Measurements from ENCODE around the gene SHC4.

The SHC4 gene

GRCh38 chr15:48939648-48940047 is 24.1 kb downstream of the SHC4 start:
- no peak overlapping the region for H3K4me2 ChIP-seq
- no peak overlapping the region for H3K27ac ChIP-seq
- no peaks in the 10 kb centered on the region for H3K27me3 ChIP-seq
- no peaks in the 10 kb centered on the region for H4K20me1 ChIP-seq
- peaks cover 0 to 3% (median under 1%) of the 10 kb centered on the region in 10 experiments; a peak in 4 of 20 replicates for H3K4me1 ChIP-seq
- H3K4me3 ChIP-seq = no peak overlapping the region
- no peak for TF ChIP-seq Cebpa-rat (IDR thresholded peaks at IDR 0.05)
- no peaks in the 10 kb centered on the region for H3K36me3 ChIP-seq
- peaks cover 0 to 5% (median 0%) of the 10 kb centered on the region in 11 experiments; a peak in 1 of 22 replicates for H3K9me3 ChIP-seq (replicated peaks in 1 of 11)
- H3K9ac ChIP-seq = no peak overlapping the region

- Histone ChIP-seq H3K4me3 (no peak overlapping the region), H4K20me1 (no peaks in the 10 kb centered on the region), H3K9me3 (replicated peaks in 1 of 11) (no peaks in the 10 kb centered on the region), H3K27me3 (no peaks in the 10 kb centered on the region), H3K4me2 (no peak overlapping the region), H3K36me3 (no peaks in the 10 kb centered on the region), H3K9ac (no peak overlapping the region), H3K27ac (no peak overlapping the region), H3K4me1 (no peaks in the 10 kb centered on the region)
- TF ChIP-seq Cebpa-rat (IDR thresholded peaks at IDR 0.05) = no peak
Observed at GRCh38 chr15:48937886-48938285, 25.8 kb downstream of the SHC4 start.

DNA sequence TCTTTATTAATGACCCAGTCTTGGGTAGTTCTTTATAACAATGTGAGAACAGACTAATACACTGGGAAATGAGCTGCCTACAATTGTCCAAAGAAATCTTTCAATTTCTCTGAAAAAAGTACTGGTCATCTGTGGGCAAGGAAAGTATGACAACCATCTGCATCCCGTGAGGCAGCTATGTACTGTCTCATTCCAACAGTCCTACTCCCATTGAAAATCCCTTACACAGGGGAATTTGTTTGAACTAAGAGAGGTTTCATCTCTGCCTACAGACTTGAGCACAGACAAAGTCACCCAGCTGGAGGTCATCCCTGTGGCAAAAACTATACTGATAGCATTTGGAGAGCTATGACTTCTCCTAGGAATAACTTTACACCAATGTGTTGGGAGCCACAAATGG is 27.1 kb downstream of the SHC4 start:
- no peaks in the 10 kb centered on the region for H3K9me3 ChIP-seq (replicated peaks in 1 of 11)
- H3K36me3 ChIP-seq = no peaks in the 10 kb centered on the region
- no peak overlapping the region for H3K4me3 ChIP-seq
- H3K4me1 ChIP-seq = no peaks in the 10 kb centered on the region
- H3K9ac ChIP-seq = no peak overlapping the region
- no peak overlapping the region for H3K4me2 ChIP-seq
- H4K20me1 ChIP-seq = no peaks in the 10 kb centered on the region
- no peak for TF ChIP-seq Cebpa-rat (IDR thresholded peaks at IDR 0.05)
- no peaks in the 10 kb centered on the region for H3K27me3 ChIP-seq
- H3K27ac ChIP-seq = no peak overlapping the region

- no peak overlapping the region for H3K4me2 ChIP-seq
- no peaks in the 10 kb centered on the region for H3K9me3 ChIP-seq (replicated peaks in 1 of 11)
- no peaks in the 10 kb centered on the region for H3K4me1 ChIP-seq
- H3K9ac ChIP-seq = no peak overlapping the region
- H3K36me3 ChIP-seq = no peaks in the 10 kb centered on the region
- no peak for TF ChIP-seq Cebpa-rat (IDR thresholded peaks at IDR 0.05)
- no peaks in the 10 kb centered on the region for H3K27me3 ChIP-seq
- H3K27ac ChIP-seq = no peak overlapping the region
- no peak overlapping the region for H3K4me3 ChIP-seq
- H4K20me1 ChIP-seq = no peaks in the 10 kb centered on the region
Observed at GRCh38 chr15:48935236-48935635, 28.5 kb downstream of the SHC4 start.

DNA sequence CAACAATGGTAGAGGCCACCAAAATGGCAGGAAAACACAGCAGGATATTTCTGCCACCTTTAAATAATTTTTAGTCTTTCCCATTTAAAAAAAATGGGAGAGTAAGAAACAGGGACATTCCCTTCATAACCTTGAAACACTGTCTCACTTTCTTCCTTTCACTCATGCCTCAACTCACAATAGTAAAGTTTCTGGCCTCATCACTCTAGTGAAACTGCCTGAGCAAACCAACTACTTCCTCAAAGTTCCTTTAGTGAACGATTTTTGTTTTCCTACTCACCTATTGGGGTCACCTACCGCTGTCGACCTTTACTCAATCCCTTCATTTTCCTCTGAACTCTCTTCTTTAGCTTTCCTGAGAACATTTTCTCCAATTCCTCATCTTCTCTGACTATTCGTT is 33.0 kb downstream of the SHC4 start:
- Histone ChIP-seq H3K4me1 (peaks cover 0 to 15% (median 0%) of the 10 kb centered on the region in 10 experiments; a peak in 4 of 20 replicates), H4K20me1 (no peaks in the 10 kb centered on the region), H3K9ac (no peak overlapping the region), H3K9me3 (replicated peaks in 1 of 11) (no peaks in the 10 kb centered on the region), H3K27me3 (no peaks in the 10 kb centered on the region), H3K27ac (no peak overlapping the region), H3K4me3 (no peak overlapping the region), H3K36me3 (no peaks in the 10 kb centered on the region), H3K4me2 (no peak overlapping the region)
- no peak for TF ChIP-seq Cebpa-rat (IDR thresholded peaks at IDR 0.05)

DNA sequence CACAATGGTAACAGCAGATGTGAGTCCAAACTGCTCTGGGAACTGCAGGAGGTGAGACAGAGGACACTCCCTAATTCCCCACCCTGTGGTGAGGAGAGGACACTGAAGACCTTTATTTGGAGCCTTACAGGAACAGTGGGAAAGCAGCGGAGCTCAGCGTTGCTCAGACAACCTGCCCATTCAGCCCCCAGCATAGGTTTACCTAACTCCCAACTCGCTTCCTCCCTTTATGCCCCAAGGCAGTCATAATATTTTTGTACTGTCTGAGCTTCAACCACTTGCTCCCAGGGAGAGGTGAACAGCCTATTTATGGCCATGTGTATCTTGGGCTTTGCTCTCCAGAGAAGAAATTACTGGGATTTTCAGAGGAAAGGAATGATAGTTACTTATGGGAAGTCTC is 34.1 kb downstream of the SHC4 start:
- Histone ChIP-seq H3K4me1 (peaks cover 0 to 26% (median 0%) of the 10 kb centered on the region in 10 experiments; a peak in 6 of 20 replicates), H3K27ac (no peak overlapping the region), H4K20me1 (no peaks in the 10 kb centered on the region), H3K27me3 (no peaks in the 10 kb centered on the region), H3K4me3 (no peak overlapping the region), H3K9me3 (replicated peaks in 1 of 11) (no peaks in the 10 kb centered on the region), H3K36me3 (no peaks in the 10 kb centered on the region), H3K4me2 (peak overlapping the region in 1 of 11 experiments; percentile 32; a peak in 1 of 22 replicates), H3K9ac (no peak overlapping the region)
- TF ChIP-seq Cebpa-rat (IDR thresholded peaks at IDR 0.05) = no peak

- Histone ChIP-seq H3K4me1 (peaks cover 0 to 29% (median 0%) of the 10 kb centered on the region in 10 experiments; a peak in 6 of 20 replicates), H3K9ac (no peak overlapping the region), H3K4me3 (no peak overlapping the region), H3K4me2 (no peak overlapping the region; a peak in 2 of 22 replicates), H3K27me3 (no peaks in the 10 kb centered on the region), H4K20me1 (no peaks in the 10 kb centered on the region), H3K27ac (no peak overlapping the region), H3K9me3 (replicated peaks in 1 of 11) (no peaks in the 10 kb centered on the region), H3K36me3 (no peaks in the 10 kb centered on the region)
- TF ChIP-seq Cebpa-rat (IDR thresholded peaks at IDR 0.05) = no peak
Observed at GRCh38 chr15:48928877-48929538, 34.7 kb downstream of the SHC4 start.

DNA sequence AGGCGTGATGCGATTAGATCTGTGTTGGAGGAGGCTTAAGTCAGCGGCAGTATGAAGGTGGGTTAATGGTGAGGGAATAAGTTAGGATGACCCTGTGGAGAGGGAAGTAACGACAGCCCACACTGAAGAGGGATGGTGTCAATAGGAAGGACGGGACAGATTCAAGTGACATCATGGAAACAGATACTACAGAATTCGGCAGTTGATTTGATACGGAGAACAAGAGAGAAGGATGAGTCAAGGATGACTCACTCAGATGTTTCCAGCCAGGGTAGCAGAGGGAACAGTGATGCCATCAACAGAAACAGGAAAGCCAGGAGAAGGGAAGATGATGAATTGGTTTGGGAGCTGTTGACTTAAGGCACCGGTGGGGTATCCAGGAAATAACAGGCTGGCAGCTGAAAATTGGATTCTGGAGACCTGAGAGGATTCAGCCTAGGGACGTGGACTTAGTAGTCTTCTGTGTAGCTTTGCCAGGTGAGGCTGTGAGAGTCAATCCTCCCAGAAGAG is 38.0 kb downstream of the SHC4 start:
- Histone ChIP-seq H3K9me3 (replicated peaks in 1 of 11) (no peaks in the 10 kb centered on the region), H3K27ac (no peak overlapping the region), H3K4me2 (peak overlapping the region in 3 of 11 experiments; percentile 16 to 27 (median 20); a peak in 4 of 22 replicates), H3K4me3 (no peak overlapping the region), H3K4me1 (peaks cover 0 to 29% (median 0%) of the 10 kb centered on the region in 10 experiments; a peak in 6 of 20 replicates), H3K36me3 (no peaks in the 10 kb centered on the region), H3K27me3 (no peaks in the 10 kb centered on the region), H3K9ac (no peak overlapping the region), H4K20me1 (no peaks in the 10 kb centered on the region)
- TF ChIP-seq Cebpa-rat (IDR thresholded peaks at IDR 0.05) = no peak

- peaks cover 0 to 29% (median 0%) of the 10 kb centered on the region in 10 experiments; a peak in 6 of 20 replicates for H3K4me1 ChIP-seq
- H3K9ac ChIP-seq = no peak overlapping the region
- H3K27me3 ChIP-seq = no peaks in the 10 kb centered on the region
- no peak for TF ChIP-seq Cebpa-rat (IDR thresholded peaks at IDR 0.05)
- no peaks in the 10 kb centered on the region for H4K20me1 ChIP-seq
- no peak overlapping the region for H3K4me3 ChIP-seq
- H3K27ac ChIP-seq = no peak overlapping the region
- no peaks in the 10 kb centered on the region for H3K36me3 ChIP-seq
- no peaks in the 10 kb centered on the region for H3K9me3 ChIP-seq (replicated peaks in 1 of 11)
- H3K4me2 ChIP-seq = 0 out of 22 replicates have a peak overlapping the region, but pooled peaks of 1 of the 11 experiments have one; percentile 12
Observed at GRCh38 chr15:48924528-48925393, 39.0 kb downstream of the SHC4 start.
